ENCODE measurements around the gene RNF207. TPM values are rescaled to one million over a fixed set of nuclear protein-coding genes. Genes with fewer than 3 reads are reported as not detected.

Gene RNF207
- total RNA-seq, 3 donors from 2014 or later, result 2.7 to 32.4 (median 29.9) TPM

DNA sequence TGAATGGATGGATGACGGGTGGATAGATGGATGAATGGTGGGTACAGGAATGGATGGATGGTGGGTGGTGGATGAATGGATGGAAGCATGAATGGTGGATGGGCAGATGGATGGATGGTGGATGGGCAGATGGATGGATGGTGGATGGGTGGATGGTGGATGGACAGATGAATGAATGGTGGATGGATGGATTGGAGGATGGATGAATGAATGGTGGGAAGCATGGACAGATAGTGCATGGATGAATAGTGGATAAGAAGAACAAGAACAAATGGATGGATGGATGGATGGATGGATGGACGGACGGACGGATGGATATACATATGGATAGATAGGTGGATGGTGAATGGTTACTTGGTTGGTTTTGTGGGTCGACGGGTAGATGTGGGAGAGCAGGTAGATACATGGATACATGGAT, 30.5 kb upstream of the RNF207 start:
- no peak for TF ChIP-seq POLR2A (IDR thresholded peaks at IDR 0.05)
- TF ChIP-seq, protein P1, sequence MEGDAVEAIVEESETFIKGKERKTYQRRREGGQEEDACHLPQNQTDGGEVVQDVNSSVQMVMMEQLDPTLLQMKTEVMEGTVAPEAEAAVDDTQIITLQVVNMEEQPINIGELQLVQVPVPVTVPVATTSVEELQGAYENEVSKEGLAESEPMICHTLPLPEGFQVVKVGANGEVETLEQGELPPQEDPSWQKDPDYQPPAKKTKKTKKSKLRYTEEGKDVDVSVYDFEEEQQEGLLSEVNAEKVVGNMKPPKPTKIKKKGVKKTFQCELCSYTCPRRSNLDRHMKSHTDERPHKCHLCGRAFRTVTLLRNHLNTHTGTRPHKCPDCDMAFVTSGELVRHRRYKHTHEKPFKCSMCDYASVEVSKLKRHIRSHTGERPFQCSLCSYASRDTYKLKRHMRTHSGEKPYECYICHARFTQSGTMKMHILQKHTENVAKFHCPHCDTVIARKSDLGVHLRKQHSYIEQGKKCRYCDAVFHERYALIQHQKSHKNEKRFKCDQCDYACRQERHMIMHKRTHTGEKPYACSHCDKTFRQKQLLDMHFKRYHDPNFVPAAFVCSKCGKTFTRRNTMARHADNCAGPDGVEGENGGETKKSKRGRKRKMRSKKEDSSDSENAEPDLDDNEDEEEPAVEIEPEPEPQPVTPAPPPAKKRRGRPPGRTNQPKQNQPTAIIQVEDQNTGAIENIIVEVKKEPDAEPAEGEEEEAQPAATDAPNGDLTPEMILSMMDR (IDR thresholded peaks at IDR 0.05), result no peak
- TF ChIP-seq POLR2AphosphoS5 (IDR thresholded peaks at IDR 0.05), result no peak
- no peak overlapping the region for H3K27ac ChIP-seq
- H3K27me3 ChIP-seq, result peaks cover 12 to 78% of the 10 kb centered on the region in 2 donors
- no peaks in the 10 kb centered on the region for H3K9me3 ChIP-seq
- H3K36me3 ChIP-seq, result no peaks in the 10 kb centered on the region
- no peak for DNase-seq (ENCODE audit: low spot score in 2 of 2)
- intact Hi-C loops (cut with DNase I; ENCODE audit: low total_unique reads), result no loop called here
- no peak overlapping the region for H3K4me3 ChIP-seq
- peaks cover 6 to 8% of the 10 kb centered on the region in 2 donors for H3K4me1 ChIP-seq

GRCh38 chr1:6176779-6177178, 29.1 kb upstream of the RNF207 start:
- H3K4me1 ChIP-seq, result peaks cover 8 to 13% of the 10 kb centered on the region in 2 donors
- peaks cover 12 to 71% of the 10 kb centered on the region in 2 donors for H3K27me3 ChIP-seq
- no peaks in the 10 kb centered on the region for H3K9me3 ChIP-seq
- no peak overlapping the region for H3K27ac ChIP-seq
- no peaks in the 10 kb centered on the region for H3K36me3 ChIP-seq
- H3K4me3 ChIP-seq, result no peak overlapping the region
- intact Hi-C loops (cut with DNase I; ENCODE audit: low total_unique reads), result no loop called here
- no peak for DNase-seq (ENCODE audit: low spot score in 2 of 2)
- TF ChIP-seq, protein P1 (IDR thresholded peaks at IDR 0.05), result no peak
- no peak for TF ChIP-seq POLR2A (IDR thresholded peaks at IDR 0.05)
- TF ChIP-seq POLR2AphosphoS5 (IDR thresholded peaks at IDR 0.05), result no peak

DNA sequence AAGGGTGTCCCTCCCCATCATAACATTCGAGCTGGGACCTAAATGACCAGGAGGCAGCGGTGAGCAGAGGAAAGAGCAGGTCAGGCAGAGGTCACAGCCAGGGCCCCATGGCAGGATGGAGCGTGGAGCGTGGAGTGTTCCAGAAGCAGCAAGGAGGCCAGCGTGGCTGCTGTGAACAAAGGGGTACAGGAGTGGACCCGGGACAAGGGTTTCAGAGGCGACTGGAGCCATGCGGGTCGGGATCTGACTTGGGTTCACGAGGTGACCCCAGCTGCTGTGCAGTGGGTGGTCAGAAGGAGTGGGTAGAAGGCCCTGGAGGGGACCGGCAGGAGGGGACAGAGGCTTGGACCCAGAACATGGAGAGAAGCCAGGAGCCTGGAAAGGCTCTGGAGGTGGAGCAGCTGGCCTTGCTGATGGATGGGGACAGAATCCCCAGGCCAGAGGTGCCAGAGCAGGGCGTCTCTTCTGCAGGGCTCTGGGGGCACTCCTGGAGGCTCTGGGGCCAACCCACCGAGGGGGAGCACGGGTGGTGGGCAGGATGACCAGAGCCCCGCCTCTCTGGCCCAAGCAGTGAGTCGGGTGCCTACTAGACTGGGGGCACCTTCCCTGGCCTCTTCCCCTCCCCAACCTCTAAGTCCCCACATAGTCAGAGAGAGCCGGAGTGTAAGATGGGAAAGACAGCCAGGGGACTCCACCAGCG, 28.1 kb upstream of the RNF207 start:
- no peak for DNase-seq (ENCODE audit: low spot score in 2 of 2)
- peaks cover 12 to 68% of the 10 kb centered on the region in 2 donors for H3K27me3 ChIP-seq
- no peak for TF ChIP-seq POLR2A (IDR thresholded peaks at IDR 0.05)
- no peak for TF ChIP-seq POLR2AphosphoS5 (IDR thresholded peaks at IDR 0.05)
- TF ChIP-seq, protein P1 (IDR thresholded peaks at IDR 0.05), result no peak
- H3K36me3 ChIP-seq, result no peaks in the 10 kb centered on the region
- no peaks in the 10 kb centered on the region for H3K9me3 ChIP-seq
- no peak overlapping the region for H3K4me3 ChIP-seq
- intact Hi-C loops (cut with DNase I; ENCODE audit: low total_unique reads), result loop anchor here (1.0 kb wide), 1 partner anchor 34 kb away; no protein-coding TSS in a partner anchor
- no peak overlapping the region for H3K27ac ChIP-seq
- peaks cover 8 to 13% of the 10 kb centered on the region in 2 donors for H3K4me1 ChIP-seq

- peaks cover 12 to 60% of the 10 kb centered on the region in 2 donors for H3K27me3 ChIP-seq
- TF ChIP-seq, protein P1 (IDR thresholded peaks at IDR 0.05), result no peak
- H3K27ac ChIP-seq, result no peak overlapping the region
These were observed 27.0 kb upstream of the RNF207 start for GRCh38 chr1:6178751-6179563.

More at GRCh38 chr1:6178751-6179563, 27.0 kb upstream of the RNF207 start:
- intact Hi-C loops (cut with DNase I; ENCODE audit: low total_unique reads), result loop anchor here (1.0 kb wide), 1 partner anchor 33 kb away; no protein-coding TSS in a partner anchor
- Histone ChIP-seq H3K4me3 (peak overlapping the region in 2 of 3 donors; percentile 36 to 66), H3K36me3 (no peaks in the 10 kb centered on the region), H3K4me1 (peaks cover 8 to 13% of the 10 kb centered on the region in 2 donors), H3K9me3 (no peaks in the 10 kb centered on the region)
- DNase-seq (ENCODE audit: low spot score in 2 of 2), result no peak
